ENCODE measurements around the gene RAMP1.
"Not testable (repeated sequence)": the region's sequence is repeated elsewhere in the genome, so short reads cannot be mapped to it uniquely, and the experiment has no call there.

RAMP1 gene

DNA sequence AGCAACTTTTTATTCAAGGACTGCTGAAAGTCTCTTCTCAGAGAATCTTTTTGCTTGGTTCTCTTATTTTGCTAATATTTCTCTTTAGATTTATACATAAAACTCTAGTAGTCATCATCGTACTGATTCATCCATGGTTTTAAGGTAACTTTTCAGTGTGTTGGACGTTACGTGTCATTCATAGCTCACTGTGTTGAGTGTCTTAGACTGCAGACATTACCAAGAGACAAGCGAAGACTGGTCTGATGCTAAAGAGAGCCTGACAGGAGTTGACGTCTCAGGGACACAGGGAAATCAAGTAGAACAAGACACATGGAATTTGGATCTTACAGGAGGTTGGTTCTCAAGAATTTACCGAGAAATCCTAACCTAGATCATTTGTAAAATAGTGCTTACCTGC, 35.3 kb upstream of the RAMP1 start:
- H3K4me3 ChIP-seq (ENCODE audit: low read depth, low read length), result no peak overlapping the region
- no peak for DNase-seq (ENCODE audit: low read depth)
- TF ChIP-seq, protein P1, sequence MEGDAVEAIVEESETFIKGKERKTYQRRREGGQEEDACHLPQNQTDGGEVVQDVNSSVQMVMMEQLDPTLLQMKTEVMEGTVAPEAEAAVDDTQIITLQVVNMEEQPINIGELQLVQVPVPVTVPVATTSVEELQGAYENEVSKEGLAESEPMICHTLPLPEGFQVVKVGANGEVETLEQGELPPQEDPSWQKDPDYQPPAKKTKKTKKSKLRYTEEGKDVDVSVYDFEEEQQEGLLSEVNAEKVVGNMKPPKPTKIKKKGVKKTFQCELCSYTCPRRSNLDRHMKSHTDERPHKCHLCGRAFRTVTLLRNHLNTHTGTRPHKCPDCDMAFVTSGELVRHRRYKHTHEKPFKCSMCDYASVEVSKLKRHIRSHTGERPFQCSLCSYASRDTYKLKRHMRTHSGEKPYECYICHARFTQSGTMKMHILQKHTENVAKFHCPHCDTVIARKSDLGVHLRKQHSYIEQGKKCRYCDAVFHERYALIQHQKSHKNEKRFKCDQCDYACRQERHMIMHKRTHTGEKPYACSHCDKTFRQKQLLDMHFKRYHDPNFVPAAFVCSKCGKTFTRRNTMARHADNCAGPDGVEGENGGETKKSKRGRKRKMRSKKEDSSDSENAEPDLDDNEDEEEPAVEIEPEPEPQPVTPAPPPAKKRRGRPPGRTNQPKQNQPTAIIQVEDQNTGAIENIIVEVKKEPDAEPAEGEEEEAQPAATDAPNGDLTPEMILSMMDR (IDR thresholded peaks at IDR 0.05; ENCODE audit: insufficient read depth, low read depth, low read length, missing control alignments), result no peak

DNA sequence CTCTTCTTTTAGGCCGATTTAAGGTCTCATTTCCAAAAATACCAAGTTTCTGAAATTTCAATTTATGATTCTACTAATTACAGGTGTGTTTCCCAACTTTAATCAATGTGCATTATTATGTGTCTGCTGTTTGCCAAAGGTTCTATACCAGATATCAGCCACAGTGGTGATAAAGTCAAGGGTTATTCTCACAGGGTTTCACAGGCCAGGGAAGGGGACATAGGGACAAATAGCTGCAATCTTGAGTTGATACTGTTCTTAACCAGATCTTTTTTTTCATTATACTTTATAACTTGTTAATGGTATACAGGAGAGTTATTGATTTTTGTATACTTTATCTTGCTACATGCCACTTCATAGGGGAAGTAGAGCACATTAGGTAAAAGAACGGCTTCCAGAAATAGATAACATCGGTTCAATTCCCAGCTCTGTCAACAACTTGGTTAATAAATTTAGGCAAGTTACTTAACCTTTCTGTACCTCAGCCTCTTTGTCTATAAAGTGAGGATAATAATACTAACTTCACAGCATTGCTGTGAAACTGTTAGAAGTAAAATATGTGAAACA, 31.9 kb upstream of the RAMP1 start:
- H3K4me3 ChIP-seq (ENCODE audit: low read depth, low read length), result no peak overlapping the region
- DNase-seq (ENCODE audit: low read depth), result no peak
- TF ChIP-seq, protein P1 (IDR thresholded peaks at IDR 0.05; ENCODE audit: insufficient read depth, low read depth, low read length, missing control alignments), result no peak

DNA sequence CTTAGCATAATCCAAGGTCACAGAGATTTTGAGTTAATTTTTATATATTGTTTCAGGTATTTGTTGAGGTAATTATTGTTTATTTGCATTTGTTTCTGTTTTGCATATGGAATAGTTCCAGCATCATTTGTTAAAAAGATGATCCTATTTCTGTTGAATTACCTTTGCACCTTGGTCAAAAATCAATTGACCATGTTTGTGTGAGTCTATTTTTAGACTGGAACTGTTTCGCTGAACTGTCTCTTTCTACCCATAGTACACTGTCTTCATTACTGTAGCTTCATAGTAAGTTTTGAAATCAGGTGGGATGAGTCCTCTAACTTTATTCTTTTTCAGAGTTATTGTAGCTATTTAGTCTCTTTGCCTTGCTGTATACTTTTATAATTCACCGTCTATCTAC, 28.9 kb upstream of the RAMP1 start:
- DNase-seq (ENCODE audit: low read depth), result no peak
- no peak overlapping the region for H3K4me3 ChIP-seq (ENCODE audit: low read depth, low read length)
- TF ChIP-seq, protein P1 (IDR thresholded peaks at IDR 0.05; ENCODE audit: insufficient read depth, low read depth, low read length, missing control alignments), result no peak

DNA sequence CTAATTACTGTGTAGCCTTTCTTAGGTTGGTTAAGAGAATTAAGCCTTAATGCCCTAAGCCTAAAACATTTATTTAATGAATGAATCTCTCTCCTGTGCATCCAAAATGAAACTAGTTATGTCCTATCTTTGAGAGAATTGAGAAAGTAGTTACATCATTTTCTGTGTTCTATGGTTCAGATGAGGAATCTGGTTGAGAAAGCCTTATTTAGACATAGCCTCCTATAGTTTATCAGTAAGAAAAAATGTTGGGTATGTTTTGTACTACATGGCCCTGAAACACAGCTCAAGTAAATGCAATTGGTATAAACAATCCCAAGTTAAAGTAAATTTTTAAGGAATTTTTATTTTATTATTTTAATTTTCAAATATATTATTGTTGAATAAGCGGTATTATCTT, 25.9 kb upstream of the RAMP1 start:
- TF ChIP-seq, protein P1 (IDR thresholded peaks at IDR 0.05; ENCODE audit: insufficient read depth, low read depth, low read length, missing control alignments), result no peak
- H3K4me3 ChIP-seq (ENCODE audit: low read depth, low read length), result no peak overlapping the region
- no peak for DNase-seq (ENCODE audit: low read depth)

DNA sequence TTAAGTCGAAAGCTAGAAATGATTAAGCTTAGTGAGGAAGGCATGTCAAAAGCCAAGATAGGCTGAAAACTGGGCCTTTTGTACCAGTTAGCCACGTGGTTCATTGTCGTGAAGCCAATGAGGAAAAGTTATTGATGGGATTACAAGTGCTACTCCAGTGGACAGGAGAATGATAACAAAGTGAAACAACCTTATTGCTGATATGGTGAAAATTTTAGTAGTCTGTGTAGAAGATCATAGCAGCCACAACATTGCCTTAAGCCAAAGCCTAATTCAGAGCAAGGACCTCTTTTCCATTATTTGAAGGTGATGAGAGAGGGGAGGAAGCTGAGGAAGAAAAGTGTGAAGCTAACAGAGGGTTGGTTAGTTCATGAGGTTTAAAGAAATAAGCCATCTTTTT, 24.1 kb upstream of the RAMP1 start:
- DNase-seq (ENCODE audit: low read depth), result no peak
- TF ChIP-seq, protein P1 (IDR thresholded peaks at IDR 0.05; ENCODE audit: insufficient read depth, low read depth, low read length, missing control alignments), result no peak
- no peak overlapping the region for H3K4me3 ChIP-seq (ENCODE audit: low read depth, low read length)

DNA sequence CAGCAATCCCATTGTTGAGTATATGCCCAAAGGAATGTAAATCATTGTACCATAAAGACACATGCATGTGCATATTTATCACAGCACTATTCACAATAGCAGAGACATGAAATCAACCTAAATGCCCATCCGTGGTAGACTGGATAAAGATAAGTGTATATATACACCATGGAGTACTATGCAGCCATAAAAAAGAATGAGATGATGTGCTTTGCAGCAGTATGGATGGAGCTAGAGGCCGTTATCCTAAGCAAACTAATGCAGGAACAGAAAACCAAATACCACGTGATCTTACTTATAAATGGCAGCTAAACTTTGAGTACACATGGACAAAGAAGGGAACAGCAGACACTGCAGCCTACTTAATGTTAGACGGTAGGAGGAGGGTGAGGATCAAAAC, 18.4 kb upstream of the RAMP1 start:
- no peak for DNase-seq (ENCODE audit: low read depth)
- TF ChIP-seq, protein P1 (IDR thresholded peaks at IDR 0.05; ENCODE audit: insufficient read depth, low read depth, low read length, missing control alignments), result no peak
- H3K4me3 ChIP-seq (ENCODE audit: low read depth, low read length), result no peak overlapping the region

GRCh38 chr2:237848940-237849339, 10.5 kb upstream of the RAMP1 start:
- not testable (repeated sequence) for H3K4me3 ChIP-seq (ENCODE audit: low read depth, low read length); DNase-seq (ENCODE audit: low read depth)

Measured in GM12865 (cell line).